Measurements from ENCODE around the gene APRT.

- TF ChIP-seq CTCF (IDR thresholded peaks at IDR 0.05; ENCODE audit: low read depth, low read length, poor library complexity, severe bottlenecking) (no peak), EZH2phosphoT487 (IDR thresholded peaks at IDR 0.05; ENCODE audit: borderline replicate concordance, low read length) (no peak)
These were observed 51.8 kb downstream of the APRT start for GRCh38 chr16:88759976-88760350.

Data from DOHH2 (cell line).